ENCODE data around the gene WFIKKN1. TPM values are rescaled to one million over a fixed set of nuclear protein-coding genes. Genes with fewer than 3 reads are reported as not detected.

WFIKKN1 gene
- total RNA-seq, 4 donors from 2014 or later = 0.26 to 1.4 (median 0.76) TPM; not detected in 1

DNA sequence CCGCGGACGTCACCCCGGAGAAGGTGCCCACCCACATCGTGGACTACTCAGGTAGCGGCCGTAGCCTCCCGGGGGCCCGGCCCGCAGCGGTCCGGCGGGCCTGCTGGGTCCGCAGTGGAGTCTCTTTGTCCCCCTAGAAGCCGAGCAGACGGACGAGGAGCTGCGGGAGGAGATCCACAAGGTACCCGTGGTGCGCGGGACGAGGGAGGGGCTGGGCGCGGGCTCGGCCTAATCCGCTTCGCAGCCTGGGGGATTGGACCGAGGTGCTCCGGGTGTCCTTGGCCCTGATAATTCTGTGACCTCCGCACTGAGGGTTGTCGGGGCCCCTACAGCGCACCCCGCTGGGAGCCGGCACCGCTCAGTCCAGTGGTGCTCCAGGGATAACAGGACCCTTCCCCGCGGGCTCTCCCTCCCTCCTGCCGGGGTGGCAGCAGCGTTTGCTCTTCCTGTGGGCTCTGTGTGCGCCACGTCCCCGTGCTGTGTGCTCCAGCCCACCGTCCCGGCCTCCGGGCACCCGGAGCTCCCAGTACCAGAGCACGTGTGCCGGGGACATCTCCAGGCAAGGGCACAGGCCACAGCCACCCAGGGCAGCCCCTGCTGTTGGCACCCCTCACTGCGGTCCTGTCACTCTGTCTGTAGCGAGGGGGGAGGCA is 37.9 kb downstream of the WFIKKN1 start:
- H3K4me3 ChIP-seq = peak overlapping the region; percentile 81 to 88
- TF ChIP-seq, protein P1, sequence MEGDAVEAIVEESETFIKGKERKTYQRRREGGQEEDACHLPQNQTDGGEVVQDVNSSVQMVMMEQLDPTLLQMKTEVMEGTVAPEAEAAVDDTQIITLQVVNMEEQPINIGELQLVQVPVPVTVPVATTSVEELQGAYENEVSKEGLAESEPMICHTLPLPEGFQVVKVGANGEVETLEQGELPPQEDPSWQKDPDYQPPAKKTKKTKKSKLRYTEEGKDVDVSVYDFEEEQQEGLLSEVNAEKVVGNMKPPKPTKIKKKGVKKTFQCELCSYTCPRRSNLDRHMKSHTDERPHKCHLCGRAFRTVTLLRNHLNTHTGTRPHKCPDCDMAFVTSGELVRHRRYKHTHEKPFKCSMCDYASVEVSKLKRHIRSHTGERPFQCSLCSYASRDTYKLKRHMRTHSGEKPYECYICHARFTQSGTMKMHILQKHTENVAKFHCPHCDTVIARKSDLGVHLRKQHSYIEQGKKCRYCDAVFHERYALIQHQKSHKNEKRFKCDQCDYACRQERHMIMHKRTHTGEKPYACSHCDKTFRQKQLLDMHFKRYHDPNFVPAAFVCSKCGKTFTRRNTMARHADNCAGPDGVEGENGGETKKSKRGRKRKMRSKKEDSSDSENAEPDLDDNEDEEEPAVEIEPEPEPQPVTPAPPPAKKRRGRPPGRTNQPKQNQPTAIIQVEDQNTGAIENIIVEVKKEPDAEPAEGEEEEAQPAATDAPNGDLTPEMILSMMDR (IDR thresholded peaks at IDR 0.05) = no peak
- no peak for TF ChIP-seq POLR2A (IDR thresholded peaks at IDR 0.05)
- DNase-seq = no peak
- no peaks in the 10 kb centered on the region for H3K27me3 ChIP-seq
- intact Hi-C loops (cut with DNase I; ENCODE audit: low total_unique reads) = loop anchor here (10.0 kb wide), 1 partner anchor 94 kb away; no protein-coding TSS in a partner anchor
- H3K4me1 ChIP-seq = peaks cover 0 to 8% of the 10 kb centered on the region in 2 donors
- peak overlapping the region; percentile 85 to 89 for H3K27ac ChIP-seq
- H3K36me3 ChIP-seq = no peaks in the 10 kb centered on the region
- no peaks in the 10 kb centered on the region for H3K9me3 ChIP-seq

DNA sequence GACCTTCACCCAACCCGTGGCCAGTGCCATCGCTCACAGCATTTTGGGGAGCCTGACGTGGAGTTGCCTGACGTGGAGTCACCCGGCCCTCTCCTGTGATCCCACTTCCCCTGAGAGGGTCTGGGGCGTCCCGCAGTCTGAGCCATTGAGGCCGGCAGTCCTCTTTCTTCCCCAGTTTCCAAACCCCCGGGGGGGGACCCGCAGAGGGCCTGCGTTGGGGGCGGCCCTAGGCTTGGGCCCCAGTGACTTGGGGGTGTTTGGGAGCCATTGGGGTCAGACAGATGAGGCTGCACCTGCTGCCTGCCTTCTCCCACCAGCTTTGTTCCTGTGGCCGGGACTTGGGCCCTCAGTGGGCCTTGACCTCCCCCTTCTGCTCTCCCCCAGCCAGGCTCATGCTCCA is 38.9 kb downstream of the WFIKKN1 start:
- H3K9me3 ChIP-seq = no peaks in the 10 kb centered on the region
- TF ChIP-seq, protein P1 (IDR thresholded peaks at IDR 0.05) = no peak
- no peak for TF ChIP-seq POLR2A (IDR thresholded peaks at IDR 0.05)
- no peak overlapping the region for H3K27ac ChIP-seq
- intact Hi-C loops (cut with DNase I; ENCODE audit: low total_unique reads) = loop anchor here (10.0 kb wide), 1 partner anchor 95 kb away; no protein-coding TSS in a partner anchor
- H3K4me3 ChIP-seq = no peak overlapping the region
- no peaks in the 10 kb centered on the region for H3K27me3 ChIP-seq
- no peak for DNase-seq
- no peaks in the 10 kb centered on the region for H3K36me3 ChIP-seq
- H3K4me1 ChIP-seq = peaks cover 0 to 8% of the 10 kb centered on the region in 2 donors

DNA sequence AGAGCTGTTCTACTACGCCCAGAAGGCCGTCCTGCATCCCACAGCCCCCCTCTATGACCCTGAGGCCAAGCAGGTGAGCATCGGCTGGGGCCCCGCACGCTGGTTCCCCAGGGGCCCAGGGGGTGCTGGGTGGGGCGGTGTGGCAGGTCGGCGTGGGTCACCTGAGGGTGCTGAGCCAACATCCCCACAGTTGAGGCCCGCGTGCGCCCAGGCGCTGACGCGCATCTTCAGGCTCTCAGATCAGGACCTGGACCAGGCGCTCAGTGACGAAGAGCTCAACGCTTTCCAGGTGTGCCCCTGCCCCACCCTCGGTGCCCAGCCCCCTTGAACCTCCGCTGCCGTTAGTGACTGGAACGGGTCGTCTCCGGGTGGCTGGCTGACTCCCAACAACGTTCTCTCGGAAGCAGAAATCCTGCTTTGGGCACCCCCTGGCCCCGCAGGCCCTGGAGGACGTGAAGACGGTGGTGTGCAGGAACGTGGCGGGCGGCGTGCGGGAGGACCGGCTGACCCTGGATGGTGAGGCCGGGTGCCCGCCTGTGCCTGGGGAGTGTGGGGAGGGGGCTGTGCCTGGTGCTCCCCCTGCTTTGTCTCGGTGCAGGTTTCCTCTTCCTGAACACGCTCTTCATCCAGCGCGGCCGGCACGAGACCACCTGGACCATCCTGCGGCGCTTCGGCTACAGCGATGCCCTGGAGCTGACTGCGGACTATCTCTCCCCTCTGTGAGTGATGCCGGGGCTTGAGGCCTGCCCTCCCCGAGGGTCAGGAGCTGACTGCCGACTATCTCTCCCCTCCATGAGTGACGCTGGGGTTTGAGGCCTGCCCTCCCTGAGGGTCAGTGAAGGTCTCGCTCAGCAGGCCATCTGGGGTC is 39.9 kb downstream of the WFIKKN1 start:
- intact Hi-C loops (cut with DNase I; ENCODE audit: low total_unique reads) = no loop called here
- no peak for DNase-seq
- Histone ChIP-seq H3K9me3 (no peaks in the 10 kb centered on the region), H3K4me3 (no peak overlapping the region), H3K36me3 (no peaks in the 10 kb centered on the region), H3K4me1 (peaks cover 0 to 16% of the 10 kb centered on the region in 2 donors), H3K27ac (no peak overlapping the region), H3K27me3 (no peaks in the 10 kb centered on the region)
- TF ChIP-seq, protein P1 (IDR thresholded peaks at IDR 0.05) = no peak
- no peak for TF ChIP-seq POLR2A (IDR thresholded peaks at IDR 0.05)

DNA sequence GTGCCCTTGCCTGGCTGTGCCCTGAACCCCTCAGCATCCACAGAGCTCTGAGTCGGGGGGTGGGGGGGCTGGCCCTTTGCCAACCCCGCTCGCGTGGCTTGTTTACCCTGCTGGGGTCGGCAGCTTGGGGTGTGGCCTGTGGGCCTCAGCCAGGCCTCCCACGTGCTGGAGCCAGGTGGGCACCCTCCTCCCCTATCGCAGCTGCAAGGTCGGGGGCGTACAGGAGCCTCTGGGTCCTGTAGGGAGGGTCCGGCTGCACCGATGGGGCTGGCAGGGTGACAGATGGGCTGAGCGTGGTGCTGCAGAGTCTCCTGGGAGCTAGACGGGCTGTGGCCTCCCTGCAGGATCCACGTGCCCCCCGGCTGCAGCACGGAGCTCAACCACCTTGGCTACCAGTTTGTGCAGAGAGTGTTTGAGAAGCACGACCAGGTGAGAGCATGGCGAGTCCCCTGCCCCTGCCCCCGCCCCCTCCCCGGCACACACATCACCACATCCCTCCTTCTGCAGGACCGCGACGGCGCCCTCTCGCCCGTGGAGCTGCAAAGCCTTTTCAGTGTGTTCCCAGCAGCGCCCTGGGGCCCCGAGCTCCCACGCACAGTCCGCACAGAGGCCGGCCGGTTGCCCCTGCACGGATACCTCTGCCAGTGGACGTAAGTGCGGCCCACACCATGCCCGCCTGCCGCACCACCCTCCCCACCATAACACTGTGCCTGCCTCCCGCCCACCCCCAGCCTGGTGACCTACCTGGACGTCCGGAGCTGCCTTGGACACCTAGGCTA is 40.8 kb downstream of the WFIKKN1 start:
- DNase-seq = no peak
- intact Hi-C loops (cut with DNase I; ENCODE audit: low total_unique reads) = no loop called here
- H3K4me1 ChIP-seq = peaks cover 0 to 19% of the 10 kb centered on the region in 2 donors
- no peak overlapping the region for H3K27ac ChIP-seq
- no peaks in the 10 kb centered on the region for H3K36me3 ChIP-seq
- H3K4me3 ChIP-seq = no peak overlapping the region
- no peak for TF ChIP-seq POLR2A (IDR thresholded peaks at IDR 0.05)
- TF ChIP-seq, protein P1 (IDR thresholded peaks at IDR 0.05) = no peak
- H3K9me3 ChIP-seq = no peaks in the 10 kb centered on the region
- H3K27me3 ChIP-seq = no peaks in the 10 kb centered on the region
